ENCODE results near the gene XRN2.

The XRN2 gene

DNA sequence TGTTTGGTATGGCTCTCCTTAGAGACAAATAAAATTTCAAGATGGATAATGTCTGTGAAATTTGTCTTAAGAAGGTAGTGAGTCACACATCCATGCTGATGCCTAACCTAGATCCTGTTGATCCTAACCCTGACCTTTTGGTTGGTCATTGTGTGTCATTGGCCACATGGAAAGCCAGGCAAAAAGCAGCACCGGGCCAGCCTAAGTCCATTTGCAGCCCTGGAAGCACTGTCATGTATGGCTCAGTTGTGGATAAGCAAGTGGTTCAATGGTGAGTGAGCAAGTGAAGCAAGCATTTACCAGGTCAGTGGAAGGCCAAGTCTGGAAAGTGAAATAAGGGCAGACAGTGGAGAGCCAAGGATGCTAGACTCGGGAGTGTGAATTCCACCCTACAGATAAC is 12.1 kb upstream of the XRN2 start:
- ChIA-PET POLR2A (no interaction called here), CTCF (no interaction called here)

DNA sequence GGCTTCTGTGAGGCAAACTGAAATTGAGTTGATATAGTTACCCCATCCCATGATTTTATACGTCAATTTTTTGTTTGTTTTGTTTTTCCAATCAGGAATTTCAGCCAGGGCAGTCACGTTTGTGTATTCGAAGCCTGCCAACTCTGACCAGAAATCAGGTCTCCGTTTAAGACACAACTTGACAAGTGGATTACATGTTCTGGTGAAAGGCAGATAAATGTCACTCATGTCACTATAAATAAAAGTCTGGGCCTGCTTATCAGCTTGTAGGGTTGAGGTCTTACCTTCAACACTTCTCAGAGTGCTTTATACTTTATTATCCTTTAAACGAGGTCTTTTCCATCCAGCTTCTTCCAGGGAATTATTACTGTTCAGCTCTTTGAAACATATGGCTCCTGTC is 8.4 kb upstream of the XRN2 start:
- TF ChIP-seq, protein P1, sequence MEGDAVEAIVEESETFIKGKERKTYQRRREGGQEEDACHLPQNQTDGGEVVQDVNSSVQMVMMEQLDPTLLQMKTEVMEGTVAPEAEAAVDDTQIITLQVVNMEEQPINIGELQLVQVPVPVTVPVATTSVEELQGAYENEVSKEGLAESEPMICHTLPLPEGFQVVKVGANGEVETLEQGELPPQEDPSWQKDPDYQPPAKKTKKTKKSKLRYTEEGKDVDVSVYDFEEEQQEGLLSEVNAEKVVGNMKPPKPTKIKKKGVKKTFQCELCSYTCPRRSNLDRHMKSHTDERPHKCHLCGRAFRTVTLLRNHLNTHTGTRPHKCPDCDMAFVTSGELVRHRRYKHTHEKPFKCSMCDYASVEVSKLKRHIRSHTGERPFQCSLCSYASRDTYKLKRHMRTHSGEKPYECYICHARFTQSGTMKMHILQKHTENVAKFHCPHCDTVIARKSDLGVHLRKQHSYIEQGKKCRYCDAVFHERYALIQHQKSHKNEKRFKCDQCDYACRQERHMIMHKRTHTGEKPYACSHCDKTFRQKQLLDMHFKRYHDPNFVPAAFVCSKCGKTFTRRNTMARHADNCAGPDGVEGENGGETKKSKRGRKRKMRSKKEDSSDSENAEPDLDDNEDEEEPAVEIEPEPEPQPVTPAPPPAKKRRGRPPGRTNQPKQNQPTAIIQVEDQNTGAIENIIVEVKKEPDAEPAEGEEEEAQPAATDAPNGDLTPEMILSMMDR (IDR thresholded peaks at IDR 0.05; ENCODE audit: control extremely low read depth, extremely low read depth, low read depth, missing control alignments), result no peak
- CTCF ChIA-PET, result interaction anchor here (0.6 to 1.3 kb wide), 2 partner anchors 8 to 210 kb away, joined by 3 to 4 read pairs; partner anchors contain the start of gene XRN2
- POLR2A ChIA-PET, result no interaction called here
- no peak for DNase-seq (ENCODE audit: extremely low spot score)

More for the DNA sequence above, 12.1 kb upstream of the XRN2 start:
- TF ChIP-seq, protein P1 (IDR thresholded peaks at IDR 0.05; ENCODE audit: control extremely low read depth, extremely low read depth, low read depth, missing control alignments), result no peak
- no peak for DNase-seq (ENCODE audit: extremely low spot score)

DNA sequence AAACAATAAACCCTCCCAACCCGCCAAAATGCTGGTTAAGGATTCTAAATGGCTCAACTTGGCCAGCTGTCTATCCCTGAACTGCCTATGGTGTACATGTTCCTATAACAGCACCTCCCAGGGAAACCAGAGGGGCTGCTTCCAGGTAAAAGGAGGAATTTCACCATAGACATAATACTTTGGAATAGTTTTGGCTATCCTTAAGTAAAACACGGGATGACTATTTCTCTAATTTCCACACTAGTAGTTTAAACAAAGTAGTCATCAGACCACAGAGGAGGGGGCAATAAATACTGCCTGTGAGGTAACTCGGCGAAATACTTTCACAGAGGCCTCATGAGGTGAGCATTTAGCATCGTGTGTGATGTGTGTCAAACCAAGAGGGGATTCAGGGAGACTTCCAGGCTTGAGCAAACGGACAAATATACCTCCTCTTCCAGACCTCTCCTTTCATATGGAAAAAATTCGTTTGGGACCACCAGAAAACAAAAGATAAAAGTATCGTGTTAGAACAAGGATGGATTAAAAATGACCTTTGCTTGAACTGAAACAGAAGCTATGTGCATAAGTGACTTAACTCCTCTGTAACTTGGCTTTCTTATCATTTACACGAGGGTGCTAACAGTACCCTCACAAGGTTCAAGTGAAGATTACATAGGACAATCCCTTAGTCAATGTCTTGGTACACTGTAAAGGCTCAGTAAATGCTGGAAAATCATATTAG is 1.0 kb upstream of the XRN2 start:
- POLR2A ChIA-PET, result interaction anchor here (1.5 kb wide), 1 partner anchor 10 kb away, joined by 9 read pairs; no protein-coding TSS in a partner anchor
- CTCF ChIA-PET, result interaction anchor here (1.2 kb wide), 2 partner anchors 8 to 13 kb away, joined by 4 to 5 read pairs; no protein-coding TSS in a partner anchor

DNA sequence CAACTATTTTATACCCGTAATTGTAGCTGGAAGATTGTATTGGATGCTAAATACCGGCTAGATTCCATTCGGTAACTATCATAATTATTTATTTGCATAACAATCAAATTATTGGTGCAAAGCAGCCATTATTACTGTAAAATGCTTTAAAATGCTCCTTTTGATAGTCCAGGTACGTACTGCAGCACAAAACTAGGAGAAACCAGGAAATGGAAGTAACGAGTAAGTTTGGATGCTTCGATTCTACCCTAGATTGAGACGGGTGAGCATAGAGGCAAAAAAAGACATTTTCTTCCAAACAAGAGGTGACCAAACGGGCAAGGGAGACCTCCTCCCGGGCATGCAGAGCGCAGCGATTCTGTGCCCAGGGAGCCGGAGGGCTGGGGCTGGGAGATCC is 469 bp upstream of the XRN2 start:
- DNase-seq (ENCODE audit: extremely low spot score), result no peak

More for the DNA sequence above, 1.0 kb upstream of the XRN2 start:
- no peak for DNase-seq (ENCODE audit: extremely low spot score)
- TF ChIP-seq, protein P1 (IDR thresholded peaks at IDR 0.05; ENCODE audit: control extremely low read depth, extremely low read depth, low read depth, missing control alignments), result no peak

DNA sequence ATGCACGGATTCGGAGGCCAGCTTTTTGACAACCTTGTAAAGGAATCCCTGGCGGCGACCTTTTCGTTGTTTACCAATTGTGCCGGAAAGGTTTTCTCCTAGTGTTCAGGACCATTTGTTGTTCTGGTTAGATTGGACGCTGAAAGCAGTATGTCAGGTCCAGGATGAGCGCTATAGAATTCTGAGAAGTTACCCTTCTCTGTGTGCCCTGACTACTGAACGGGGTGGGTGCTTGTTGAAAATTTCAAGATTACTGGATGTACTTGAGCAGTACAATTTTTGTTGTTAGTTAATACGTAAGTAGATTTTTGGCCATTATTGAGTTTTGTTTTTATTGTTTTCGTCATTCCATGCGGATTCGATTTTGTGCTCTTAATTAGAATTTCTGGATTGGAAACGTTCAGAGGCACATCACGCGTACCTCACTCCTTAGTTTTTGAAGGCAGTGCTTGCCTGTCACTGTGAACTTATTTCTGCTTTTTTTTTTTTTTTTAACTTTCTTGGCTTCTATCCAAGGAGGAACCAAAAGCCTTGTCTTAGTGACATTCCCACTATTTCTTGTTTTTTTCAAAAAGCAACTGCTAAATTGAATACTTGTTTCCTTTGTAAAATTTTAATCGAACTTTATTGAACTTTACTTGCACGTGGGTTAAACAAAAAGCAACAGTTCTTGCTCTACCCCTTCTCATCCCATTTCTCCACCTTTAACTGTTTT is 898 bp downstream of the XRN2 start:
- TF ChIP-seq, protein P1 (IDR thresholded peaks at IDR 0.05; ENCODE audit: control extremely low read depth, extremely low read depth, low read depth, missing control alignments), result no peak
- DNase-seq (ENCODE audit: extremely low spot score), result no peak
- CTCF ChIA-PET, result interaction anchor here (1.0 to 1.4 kb wide), 5 partner anchors 12 to 76 kb away, joined by 3 to 4 read pairs (median 3); no protein-coding TSS in a partner anchor
- POLR2A ChIA-PET, result interaction anchor here (1.5 kb wide), 1 partner anchor 9 kb away, joined by 9 read pairs; no protein-coding TSS in a partner anchor

More for the DNA sequence above, 469 bp upstream of the XRN2 start:
- ChIA-PET CTCF (interaction anchor here (1.1 to 1.3 kb wide), 5 partner anchors 9 to 27 kb away, joined by 3 to 5 read pairs (median 4); no protein-coding TSS in a partner anchor), POLR2A (interaction anchor here (0.6 to 1.5 kb wide), 2 partner anchors 10 to 1470 kb away, joined by 3 to 9 read pairs; no protein-coding TSS in a partner anchor)
- TF ChIP-seq, protein P1 (IDR thresholded peaks at IDR 0.05; ENCODE audit: control extremely low read depth, extremely low read depth, low read depth, missing control alignments), result no peak

DNA sequence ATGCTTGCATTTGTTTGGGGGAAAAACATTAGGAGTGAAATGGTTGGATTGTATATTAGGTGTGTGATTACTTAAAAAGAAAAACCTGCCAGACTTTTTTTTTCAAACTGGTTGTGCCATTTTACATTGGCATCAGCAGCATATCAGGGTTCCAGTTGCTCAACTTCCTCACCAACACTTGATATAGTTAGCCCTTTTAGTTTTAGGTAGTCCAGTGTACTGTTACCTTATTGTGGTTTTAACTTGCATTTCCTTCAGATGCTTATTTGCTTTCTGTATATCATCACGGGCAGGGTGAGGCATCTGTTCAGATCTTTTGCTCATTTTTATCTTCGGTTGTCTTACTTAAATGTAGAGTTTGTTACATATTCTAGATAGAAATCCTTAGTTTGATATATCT is 5.2 kb downstream of the XRN2 start:
- POLR2A ChIA-PET, result no interaction called here
- TF ChIP-seq, protein P1 (IDR thresholded peaks at IDR 0.05; ENCODE audit: control extremely low read depth, extremely low read depth, low read depth, missing control alignments), result no peak
- CTCF ChIA-PET, result no interaction called here
- DNase-seq (ENCODE audit: extremely low spot score), result no peak

Measured in GM10248 (cell line).